Tibial artery (tissue), 4 donors: ENCODE results near the gene SWI5.

Source experiments
- DNase-seq, 2 donors: peaks; one replicate each; pipeline ENCODE4 v3.0.0-alpha.2; 2019
- H3K27ac ChIP-seq, 2 donors: fragments of 200-600 bp; sonication (generic) in 1 of 2; 1 replicate in 1 of 2; 2 replicates in 1 of 2; pipeline ENCODE4 v1.5.1; 2018 to 2019; ENCODE audit warnings: mild to moderate bottlenecking in 1 of 2
- H3K27me3 ChIP-seq, 2 donors: fragments of 200-600 bp; sonication (generic) in 1 of 2; one replicate each; pipeline versions ENCODE4 v1.5.1 to v1.6.0; 2016 to 2019
- H3K36me3 ChIP-seq, 3 donors: fragments of 200-600 bp; sonication (generic) in 2 of 3; one replicate each; pipeline ENCODE4 v1.5.1; 2016 to 2019; ENCODE audit warnings: mild to moderate bottlenecking in 2 of 3
- H3K4me1 ChIP-seq, 4 donors: fragments of 200-600 bp; sonication (generic) in 2 of 4; 1 replicate in 3 of 4; 2 replicates in 1 of 4; pipeline ENCODE4 v1.5.1; 2016 to 2019
- H3K4me3 ChIP-seq, 2 donors: fragments of 200-600 bp; sonication (generic) in 1 of 2; 1 replicate in 1 of 2; 2 replicates in 1 of 2; pipeline ENCODE4 v1.5.1; 2018 to 2019; ENCODE audit warnings: mild to moderate bottlenecking in 2 of 2
- H3K9me3 ChIP-seq, 3 donors: fragments of 200-600 bp; sonication (generic) in 1 of 3; one replicate each; pipeline ENCODE4 v1.5.1; 2016 to 2019
- CTCF ChIP-seq, 2 experiments: fragments of 200-600 bp in 1 of 2; fragments of 450-650 bp in 1 of 2; IDR thresholded peaks; one replicate each; pipeline ENCODE4 v1.5.1; 2017 to 2019; ENCODE audit warnings: antibody characterized with exemption in 2 of 2, mild to moderate bottlenecking in 1 of 2, moderate library complexity in 1 of 2
- intact Hi-C: fragments of 100-400 bp; cut with DNase I; formaldehyde crosslinking; loops from one replicate; pipeline ENCODE4 v1.15.0; 2023; ENCODE audit warnings: low total_unique reads

SWI5 gene

GRCh38 chr9:128325629-128326028, 49.6 kb downstream of the SWI5 start:
- no peak for DNase-seq
- H3K27ac ChIP-seq: no peak overlapping the region
- H3K27me3 ChIP-seq: no peaks in the 10 kb centered on the region
- peaks cover 11 to 50% (median 20%) of the 10 kb centered on the region in 3 donors for H3K36me3 ChIP-seq
- TF ChIP-seq CTCF (IDR thresholded peaks at IDR 0.05): no peak
- no peak overlapping the region for H3K4me3 ChIP-seq
- H3K4me1 ChIP-seq: peaks cover 0 to 36% (median 20%) of the 10 kb centered on the region in 4 donors
- H3K9me3 ChIP-seq: no peaks in the 10 kb centered on the region
- intact Hi-C loops: no loop called here

- H3K4me3 ChIP-seq: no peak overlapping the region
- intact Hi-C loops: no loop called here
- H3K36me3 ChIP-seq: peaks cover 4 to 56% (median 5%) of the 10 kb centered on the region in 3 donors
- no peak overlapping the region for H3K27ac ChIP-seq
- no peaks in the 10 kb centered on the region for H3K4me1 ChIP-seq
- H3K9me3 ChIP-seq: no peaks in the 10 kb centered on the region
- DNase-seq: no peak
- TF ChIP-seq CTCF (IDR thresholded peaks at IDR 0.05): no peak
- H3K27me3 ChIP-seq: no peaks in the 10 kb centered on the region
These were observed 57.4 kb downstream of the SWI5 start for GRCh38 chr9:128333451-128333869.

- no peak overlapping the region for H3K27ac ChIP-seq
- no peaks in the 10 kb centered on the region for H3K9me3 ChIP-seq
- intact Hi-C loops: no loop called here
- H3K4me1 ChIP-seq: peaks cover 0 to 4% (median 0%) of the 10 kb centered on the region in 4 donors
- peaks cover 0 to 44% (median 5%) of the 10 kb centered on the region in 3 donors for H3K36me3 ChIP-seq
- H3K4me3 ChIP-seq: no peak overlapping the region
- no peak for TF ChIP-seq CTCF (IDR thresholded peaks at IDR 0.05)
- no peak for DNase-seq
- H3K27me3 ChIP-seq: no peaks in the 10 kb centered on the region
These were observed 59.1 kb downstream of the SWI5 start for GRCh38 chr9:128335161-128335560.

- peaks cover 0 to 8% (median 2%) of the 10 kb centered on the region in 4 donors for H3K4me1 ChIP-seq
- H3K4me3 ChIP-seq: no peak overlapping the region
- TF ChIP-seq CTCF (IDR thresholded peaks at IDR 0.05): no peak
- no peak for DNase-seq
- intact Hi-C loops: no loop called here
- no peaks in the 10 kb centered on the region for H3K27me3 ChIP-seq
- no peaks in the 10 kb centered on the region for H3K9me3 ChIP-seq
- no peak overlapping the region for H3K27ac ChIP-seq
- peaks cover 0 to 44% (median 5%) of the 10 kb centered on the region in 3 donors for H3K36me3 ChIP-seq
These were observed 59.8 kb downstream of the SWI5 start for GRCh38 chr9:128335914-128336313.

GRCh38 chr9:128337936-128338335, 61.9 kb downstream of the SWI5 start:
- Histone ChIP-seq H3K36me3 (peaks cover 0 to 31% (median 4%) of the 10 kb centered on the region in 3 donors), H3K9me3 (no peaks in the 10 kb centered on the region), H3K27me3 (no peaks in the 10 kb centered on the region), H3K27ac (no peak overlapping the region), H3K4me3 (no peak overlapping the region), H3K4me1 (peaks cover 0 to 18% (median 9%) of the 10 kb centered on the region in 4 donors)
- DNase-seq: no peak
- no peak for TF ChIP-seq CTCF (IDR thresholded peaks at IDR 0.05)
- intact Hi-C loops: no loop called here
